Nephron (organoid): Measurements from ENCODE around the gene PFDN1.

ENCODE experiments used
- H3K27ac Mint-ChIP-seq, 3 experiments: 2 replicates each; pipeline ENCODE4 v1.8.0; 2020; ENCODE audit warnings: mixed read lengths in 3 of 3, mild to moderate bottlenecking in 2 of 3, moderate library complexity in 1 of 3
- H3K27me3 Mint-ChIP-seq: 2 replicates; pipeline ENCODE4 v1.8.0; 2021; ENCODE audit warnings: low read depth, mild to moderate bottlenecking, moderate library complexity, mixed read lengths
- H3K36me3 Mint-ChIP-seq: 2 replicates; pipeline ENCODE4 v1.8.0; 2020; ENCODE audit warnings: low read depth, mixed read lengths
- H3K4me1 Mint-ChIP-seq: 2 replicates; pipeline ENCODE4 v1.8.0; 2020; ENCODE audit warnings: mixed read lengths
- H3K4me3 Mint-ChIP-seq, 3 experiments: 2 replicates each; pipeline ENCODE4 v1.8.0; 2020; ENCODE audit warnings: mild to moderate bottlenecking in 3 of 3, mixed read lengths in 3 of 3, moderate library complexity in 2 of 3
- H3K9me3 Mint-ChIP-seq: 2 replicates; pipeline ENCODE4 v1.8.0; 2020; ENCODE audit warnings: mixed read lengths
- TF ChIP-seq, protein P1 (sequence below), 3 experiments: fragments of 200-600 bp; sonication (generic); IDR thresholded peaks; one replicate each; pipeline ENCODE4 v1.5.0; 2021; ENCODE audit warnings: antibody characterized with exemption in 3 of 3; ENCODE audit not compliant: unreplicated experiment in 3 of 3

Gene PFDN1

DNA sequence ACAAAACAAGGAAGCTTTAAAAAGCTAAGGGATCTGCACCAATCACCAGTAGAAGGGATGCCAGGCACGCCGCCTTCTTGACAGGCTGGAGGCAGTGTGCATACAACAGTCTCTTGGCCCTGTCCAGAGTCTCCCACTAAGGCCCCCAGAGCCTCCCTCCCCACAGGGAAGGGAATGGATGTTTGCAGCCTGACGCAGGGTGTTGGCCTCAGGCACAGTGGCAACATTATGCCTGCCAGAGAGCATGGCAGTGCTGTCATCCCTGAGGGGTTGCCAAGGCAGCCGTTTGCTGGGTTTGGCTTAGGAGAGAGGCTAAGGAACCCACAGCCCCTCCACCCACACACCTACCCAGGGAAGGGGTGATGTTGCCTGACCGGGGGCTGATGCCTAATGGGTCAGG lies 38.7 kb upstream of the PFDN1 start:
- H3K36me3 Mint-ChIP-seq, result no peaks in the 10 kb centered on the region
- no peak overlapping the region for H3K4me3 Mint-ChIP-seq
- peaks cover 35% of the 10 kb centered on the region for H3K27me3 Mint-ChIP-seq
- no peaks in the 10 kb centered on the region for H3K9me3 Mint-ChIP-seq
- TF ChIP-seq, protein P1, sequence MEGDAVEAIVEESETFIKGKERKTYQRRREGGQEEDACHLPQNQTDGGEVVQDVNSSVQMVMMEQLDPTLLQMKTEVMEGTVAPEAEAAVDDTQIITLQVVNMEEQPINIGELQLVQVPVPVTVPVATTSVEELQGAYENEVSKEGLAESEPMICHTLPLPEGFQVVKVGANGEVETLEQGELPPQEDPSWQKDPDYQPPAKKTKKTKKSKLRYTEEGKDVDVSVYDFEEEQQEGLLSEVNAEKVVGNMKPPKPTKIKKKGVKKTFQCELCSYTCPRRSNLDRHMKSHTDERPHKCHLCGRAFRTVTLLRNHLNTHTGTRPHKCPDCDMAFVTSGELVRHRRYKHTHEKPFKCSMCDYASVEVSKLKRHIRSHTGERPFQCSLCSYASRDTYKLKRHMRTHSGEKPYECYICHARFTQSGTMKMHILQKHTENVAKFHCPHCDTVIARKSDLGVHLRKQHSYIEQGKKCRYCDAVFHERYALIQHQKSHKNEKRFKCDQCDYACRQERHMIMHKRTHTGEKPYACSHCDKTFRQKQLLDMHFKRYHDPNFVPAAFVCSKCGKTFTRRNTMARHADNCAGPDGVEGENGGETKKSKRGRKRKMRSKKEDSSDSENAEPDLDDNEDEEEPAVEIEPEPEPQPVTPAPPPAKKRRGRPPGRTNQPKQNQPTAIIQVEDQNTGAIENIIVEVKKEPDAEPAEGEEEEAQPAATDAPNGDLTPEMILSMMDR (IDR thresholded peaks at IDR 0.05; ENCODE audit: unreplicated experiment in 3 of 3), result no peak
- peaks cover 20% of the 10 kb centered on the region for H3K4me1 Mint-ChIP-seq
- no peak overlapping the region for H3K27ac Mint-ChIP-seq

DNA sequence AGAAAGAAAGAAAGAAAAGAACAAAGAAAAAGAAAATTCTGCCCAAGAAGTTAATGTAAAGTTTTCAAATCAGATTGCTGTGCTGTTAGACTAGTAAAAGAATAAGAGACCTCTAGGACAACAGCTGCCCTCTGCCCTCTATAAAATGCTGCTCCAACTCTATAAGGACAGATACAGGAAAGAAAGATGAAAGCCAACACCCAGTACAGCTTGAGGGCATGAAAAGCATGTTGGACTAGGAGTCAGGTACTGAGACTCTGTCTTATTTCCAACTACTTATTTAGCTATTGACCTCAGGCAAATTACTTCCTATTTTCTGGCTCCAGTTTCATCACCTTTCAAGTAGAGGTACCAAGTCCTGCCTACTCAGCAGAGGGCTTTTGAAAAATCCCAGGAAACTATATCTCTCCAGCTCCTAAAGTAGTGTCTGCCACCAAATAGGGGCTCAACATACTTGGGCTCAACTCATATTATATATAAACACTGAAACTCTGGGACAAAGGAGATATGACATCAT lies 37.8 kb upstream of the PFDN1 start:
- Mint-ChIP-seq H3K4me1 (peaks cover 28% of the 10 kb centered on the region), H3K36me3 (peaks cover 8% of the 10 kb centered on the region), H3K9me3 (no peaks in the 10 kb centered on the region), H3K27me3 (peaks cover 33% of the 10 kb centered on the region), H3K27ac (no peak overlapping the region), H3K4me3 (no peak overlapping the region)
- TF ChIP-seq, protein P1 (IDR thresholded peaks at IDR 0.05; ENCODE audit: unreplicated experiment in 3 of 3), result no peak

DNA sequence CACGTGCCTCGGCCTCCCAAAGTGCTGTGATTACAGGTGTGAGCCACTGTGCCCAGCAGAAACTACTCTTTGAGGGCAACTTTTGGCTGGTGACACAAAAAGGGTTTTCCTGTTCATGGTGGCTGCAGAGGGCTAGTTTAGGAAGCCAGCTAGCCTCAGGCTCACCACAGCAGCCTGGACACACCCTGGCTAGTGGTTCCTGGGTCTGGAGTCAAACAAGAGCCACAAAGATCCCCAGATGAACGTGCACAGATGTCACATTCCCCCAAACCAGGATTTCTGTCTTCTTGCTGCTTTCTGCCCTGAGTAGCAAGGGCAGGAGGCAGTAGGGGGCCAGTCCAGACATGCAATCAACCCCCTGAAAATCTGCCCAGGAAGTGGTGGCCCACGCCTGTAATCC lies 36.7 kb upstream of the PFDN1 start:
- Mint-ChIP-seq H3K4me1 (peaks cover 28% of the 10 kb centered on the region), H3K9me3 (no peaks in the 10 kb centered on the region), H3K36me3 (peaks cover 9% of the 10 kb centered on the region), H3K27ac (no peak overlapping the region), H3K4me3 (no peak overlapping the region), H3K27me3 (peaks cover 22% of the 10 kb centered on the region)
- TF ChIP-seq, protein P1 (IDR thresholded peaks at IDR 0.05; ENCODE audit: unreplicated experiment in 3 of 3), result no peak

DNA sequence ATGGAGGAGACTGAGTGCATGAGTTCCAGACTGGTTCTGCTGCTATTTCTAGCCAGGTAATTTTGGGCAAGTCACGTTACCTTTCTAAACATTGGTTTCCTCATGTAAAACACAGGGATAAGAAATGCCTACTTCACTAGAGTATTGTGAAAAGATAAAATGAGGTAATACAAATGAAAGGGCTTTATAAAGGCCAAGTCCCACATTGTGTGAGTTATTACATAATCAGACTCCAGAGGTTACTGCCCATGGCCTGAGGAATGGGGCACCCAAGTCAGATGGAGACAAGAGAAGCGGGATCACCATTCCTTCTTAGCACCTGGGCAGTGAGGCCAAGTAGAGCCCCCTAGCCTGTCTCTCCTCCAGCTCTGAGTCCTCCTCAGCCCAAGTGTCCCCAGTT lies 36.0 kb upstream of the PFDN1 start:
- no peaks in the 10 kb centered on the region for H3K9me3 Mint-ChIP-seq
- peaks cover 16% of the 10 kb centered on the region for H3K27me3 Mint-ChIP-seq
- H3K36me3 Mint-ChIP-seq, result peaks cover 13% of the 10 kb centered on the region
- TF ChIP-seq, protein P1 (IDR thresholded peaks at IDR 0.05; ENCODE audit: unreplicated experiment in 3 of 3), result no peak
- H3K4me1 Mint-ChIP-seq, result peaks cover 23% of the 10 kb centered on the region
- H3K4me3 Mint-ChIP-seq, result no peak overlapping the region
- no peak overlapping the region for H3K27ac Mint-ChIP-seq

DNA sequence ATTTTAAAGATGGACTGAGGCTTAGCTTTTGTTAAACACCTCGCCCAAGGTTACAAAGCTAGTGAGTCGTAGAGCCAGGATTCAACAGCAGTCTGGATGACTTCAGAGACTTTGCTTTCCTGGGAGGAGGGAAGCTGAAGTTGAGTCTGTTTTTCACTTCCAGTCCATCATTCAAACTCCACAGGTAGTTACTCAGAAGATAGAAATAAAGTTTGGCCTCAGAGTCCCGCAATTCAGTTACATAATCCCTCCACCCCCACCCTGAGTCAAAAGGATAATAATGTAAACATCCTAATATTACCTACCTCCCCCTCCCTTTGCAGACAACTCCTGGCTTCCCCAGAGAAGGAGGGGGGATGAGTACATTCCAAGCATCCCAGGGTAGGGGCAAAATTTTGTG lies 35.4 kb upstream of the PFDN1 start:
- H3K4me3 Mint-ChIP-seq, result no peak overlapping the region
- H3K36me3 Mint-ChIP-seq, result peaks cover 13% of the 10 kb centered on the region
- H3K27ac Mint-ChIP-seq, result no peak overlapping the region
- TF ChIP-seq, protein P1 (IDR thresholded peaks at IDR 0.05; ENCODE audit: unreplicated experiment in 3 of 3), result no peak
- H3K9me3 Mint-ChIP-seq, result no peaks in the 10 kb centered on the region
- peaks cover 13% of the 10 kb centered on the region for H3K27me3 Mint-ChIP-seq
- peaks cover 23% of the 10 kb centered on the region for H3K4me1 Mint-ChIP-seq

DNA sequence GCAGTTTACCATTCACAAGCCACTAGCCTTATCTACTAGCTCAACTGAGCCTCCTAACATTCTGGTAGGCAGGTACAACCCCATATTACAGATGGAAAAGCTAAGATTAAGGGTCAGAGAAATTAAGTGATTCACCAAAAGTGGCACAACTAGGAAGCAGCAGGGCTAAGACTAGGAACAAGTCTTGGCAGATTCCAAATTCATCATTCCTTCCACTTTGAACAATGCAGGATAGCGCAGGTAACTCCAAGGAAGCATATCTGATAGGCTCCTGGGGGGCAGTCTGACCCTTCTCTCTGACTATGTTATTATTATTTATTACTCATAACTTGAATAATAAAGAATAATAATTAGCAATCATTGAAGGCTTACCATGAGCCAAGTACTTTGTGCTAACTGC lies 35.0 kb upstream of the PFDN1 start:
- Mint-ChIP-seq H3K9me3 (no peaks in the 10 kb centered on the region), H3K4me3 (no peak overlapping the region), H3K36me3 (peaks cover 13% of the 10 kb centered on the region), H3K4me1 (peaks cover 23% of the 10 kb centered on the region), H3K27ac (no peak overlapping the region), H3K27me3 (peaks cover 10% of the 10 kb centered on the region)
- TF ChIP-seq, protein P1 (IDR thresholded peaks at IDR 0.05; ENCODE audit: unreplicated experiment in 3 of 3), result no peak
